Mucosa of descending colon (tissue), 3 donors: ENCODE results near the gene TDRD9. TPM values are rescaled to one million over a fixed set of nuclear protein-coding genes. Genes with fewer than 3 reads are reported as not detected.

ENCODE experiments used
- ATAC-seq: fragments of 200-7000 bp; cut with Tn5 transposase; one replicate; pipeline ENCODE4 v1.9.1; 2020; ENCODE audit warnings: mild to moderate bottlenecking, moderate library complexity
- DNase-seq, 3 donors: peaks; one replicate each; pipeline ENCODE4 v3.0.0-alpha.2; 2020
- H3K36me3 ChIP-seq: fragments of 200-600 bp; one replicate; pipeline ENCODE4 v1.8.0; 2021; ENCODE audit warnings: low read depth, mild to moderate bottlenecking
- H3K4me1 ChIP-seq: fragments of 200-600 bp; one replicate; pipeline ENCODE4 v1.8.0; 2021; ENCODE audit warnings: low read depth, mild to moderate bottlenecking
- H3K4me3 ChIP-seq: fragments of 200-600 bp; one replicate; pipeline ENCODE4 v1.8.0; 2021; ENCODE audit warnings: mild to moderate bottlenecking
- H3K9me3 ChIP-seq: fragments of 200-600 bp; one replicate; pipeline ENCODE4 v1.8.0; 2021; ENCODE audit warnings: mild to moderate bottlenecking
- CTCF ChIP-seq: fragments of 200-600 bp; IDR thresholded peaks from one replicate; pipeline ENCODE4 v1.8.0; 2022; ENCODE audit warnings: antibody characterized with exemption, mild to moderate bottlenecking
- intact Hi-C, 2 donors: fragments of 100-400 bp; cut with DNase I in 1 of 2; cut with micrococcal nuclease in 1 of 2; formaldehyde crosslinking; loops; one replicate each; pipeline versions ENCODE4 v1.11.0 to v1.11.1; 2022; cut with DNase I, micrococcal nuclease
- total RNA-seq, 3 donors: library from RNA; stranded (reverse); fragmentation: NEBNext Ultra II Directional in 2 of 3; extraction: Animal tissue kit (Norgen Biotek cat#: 25700) in 2 of 3; gene quantifications; one replicate each; pipeline versions ENCODE4 v1.2.1 to v1.2.4, GENCODE V29; 2021 to 2023
- donor health status: DM: no; HTN: no; CAD: no; lungs with moderate emphysema.
- donor health status: DM: no; HTN: no; CAD: no.
- donor health status: DM: no; HTN: yes; CAD: no.

TDRD9 gene
- total RNA-seq, 3 donors from 2014 or later = 0.39 to 0.98 (median 0.63) TPM

DNA sequence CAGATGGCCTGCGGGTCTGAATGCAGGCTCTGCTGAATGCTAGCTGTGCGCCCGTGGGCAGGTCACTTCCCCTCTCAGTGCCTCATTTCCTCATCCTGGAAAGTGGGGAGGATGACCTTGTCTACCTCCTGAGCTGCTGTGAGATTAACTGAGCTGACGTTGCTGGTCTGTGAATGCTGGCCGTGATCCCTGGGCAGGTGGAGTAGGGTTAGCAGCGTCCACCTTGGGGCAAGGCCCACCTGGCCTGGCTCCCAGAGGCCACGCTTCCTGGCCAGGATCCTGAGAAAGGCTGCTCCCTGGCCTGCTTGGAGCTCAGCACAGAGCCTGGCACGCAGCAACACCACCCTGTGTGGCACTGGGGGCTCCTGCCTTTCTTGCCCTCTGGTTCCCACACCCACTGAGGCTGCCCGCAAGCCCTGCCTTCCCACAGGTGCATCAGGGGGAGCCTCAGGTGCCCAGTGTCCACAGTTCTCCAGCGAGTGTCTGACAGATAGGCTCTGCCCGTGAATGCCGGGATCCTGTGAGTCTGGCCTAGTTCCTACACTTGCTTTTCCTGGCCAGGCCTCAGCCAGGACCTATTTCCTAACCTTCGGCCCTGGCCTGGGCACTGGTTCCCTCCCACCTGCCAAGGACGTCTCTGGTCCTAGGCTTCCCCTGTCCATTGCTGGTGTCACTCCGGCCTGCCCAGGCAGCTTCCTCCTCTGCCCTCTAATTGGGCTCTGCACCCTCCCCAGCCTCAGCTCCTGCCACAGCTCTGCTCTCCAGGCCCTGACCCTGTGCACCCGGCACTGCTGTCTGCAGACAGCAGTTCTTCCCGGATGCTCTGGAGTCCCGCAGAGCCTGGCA, 37.2 kb upstream of the TDRD9 start:
- DNase-seq = peak; percentile 9 to 43 (median 42)
- intact Hi-C loops = no loop called here
- no peak overlapping the region for H3K4me3 ChIP-seq
- no peak for ATAC-seq
- no peaks in the 10 kb centered on the region for H3K36me3 ChIP-seq
- peaks cover 48% of the 10 kb centered on the region for H3K4me1 ChIP-seq
- H3K9me3 ChIP-seq = no peaks in the 10 kb centered on the region
- TF ChIP-seq CTCF = no peak

DNA sequence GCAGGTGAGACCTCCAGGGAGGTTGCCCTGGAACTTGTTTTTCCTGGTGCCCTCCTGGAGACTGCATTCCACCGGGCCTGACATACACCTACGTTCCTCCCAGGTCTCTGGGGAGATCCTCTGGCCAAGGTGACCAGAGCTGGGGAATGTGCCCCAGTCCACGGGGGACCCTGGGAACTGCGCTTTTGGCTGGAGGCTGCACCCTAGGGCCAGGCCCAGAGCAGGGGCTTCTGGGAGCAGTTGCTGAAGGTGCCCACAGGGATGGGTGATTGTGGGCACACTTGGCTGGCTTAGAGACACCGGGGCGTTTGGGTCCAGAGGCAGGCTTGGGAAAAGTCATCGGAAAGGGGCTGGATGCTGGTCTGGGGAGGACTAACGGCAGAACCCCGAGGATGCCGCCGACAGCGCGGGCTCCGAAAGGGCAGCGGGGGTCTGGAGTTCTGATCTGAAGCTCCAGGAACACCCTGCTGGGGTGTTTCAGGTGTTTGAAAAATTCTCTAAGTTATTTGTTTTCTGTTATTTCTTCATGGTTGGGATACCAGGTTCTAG, 36.5 kb upstream of the TDRD9 start:
- no peak for TF ChIP-seq CTCF
- ATAC-seq = no peak
- DNase-seq = peak; percentile 5 to 39 (median 33)
- intact Hi-C loops = no loop called here
- Histone ChIP-seq H3K4me1 (peaks cover 51% of the 10 kb centered on the region), H3K9me3 (no peaks in the 10 kb centered on the region), H3K4me3 (no peak overlapping the region), H3K36me3 (no peaks in the 10 kb centered on the region)

GRCh38 chr14:103892247-103892646, 36.0 kb upstream of the TDRD9 start:
- Histone ChIP-seq H3K9me3 (no peaks in the 10 kb centered on the region), H3K4me3 (no peak overlapping the region), H3K36me3 (no peaks in the 10 kb centered on the region), H3K4me1 (peaks cover 47% of the 10 kb centered on the region)
- no peak for ATAC-seq
- intact Hi-C loops = no loop called here
- DNase-seq = peak; percentile 4 to 43 (median 23)
- TF ChIP-seq CTCF = no peak

- DNase-seq = peak in 2 of 3 donors; percentile 70 to 74
- peaks cover 52% of the 10 kb centered on the region for H3K4me1 ChIP-seq
Measured at GRCh38 chr14:103894034-103894722, 34.1 kb upstream of the TDRD9 start.

DNA sequence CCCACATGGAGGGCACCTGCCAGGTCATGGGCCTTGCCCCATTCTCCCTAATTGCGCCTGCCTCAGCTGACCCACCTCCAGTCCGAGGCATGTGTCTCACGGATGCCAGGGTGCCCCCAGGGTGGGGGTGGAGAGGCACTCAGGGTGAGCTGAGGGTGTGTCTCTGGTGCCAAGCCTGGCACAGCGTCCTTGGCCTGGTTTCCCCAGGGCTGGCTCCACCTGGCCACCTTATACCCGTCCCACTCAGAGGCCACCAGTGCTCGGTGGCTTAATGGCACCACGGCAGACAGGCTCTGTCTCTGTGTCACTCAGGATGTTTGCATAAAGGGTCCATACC, 33.6 kb upstream of the TDRD9 start:
- no peaks in the 10 kb centered on the region for H3K9me3 ChIP-seq
- ATAC-seq (peak; percentile 18), DNase-seq (peak in 1 of 3 donors; percentile 67)
- H3K4me3 ChIP-seq = no peak overlapping the region
- H3K4me1 ChIP-seq = peaks cover 51% of the 10 kb centered on the region
- no peaks in the 10 kb centered on the region for H3K36me3 ChIP-seq
- TF ChIP-seq CTCF = no peak
- intact Hi-C loops = no loop called here

More at GRCh38 chr14:103894034-103894722, 34.1 kb upstream of the TDRD9 start:
- no peak for TF ChIP-seq CTCF
- ATAC-seq = peak; percentile 48
- no peak overlapping the region for H3K4me3 ChIP-seq
- H3K9me3 ChIP-seq = no peaks in the 10 kb centered on the region
- H3K36me3 ChIP-seq = no peaks in the 10 kb centered on the region
- intact Hi-C loops = no loop called here
